GM18502 (cell line): ENCODE measurements around the gene SORL1.
"Not testable (repeated sequence)": the region's sequence is repeated elsewhere in the genome, so short reads cannot be mapped to it uniquely, and the experiment has no call there.

ENCODE experiments used
- ATAC-seq: cut with Tn5 transposase; IDR thresholded peaks from one replicate; pipeline ENCODE4 v1.9.1; 2021; ENCODE audit warnings: mild to moderate bottlenecking; ENCODE audit not compliant: unreplicated experiment, poor library complexity

The SORL1 gene

GRCh38 chr11:121604152-121604551, 152.0 kb downstream of the SORL1 start:
- ATAC-seq: no peak

- ATAC-seq: no peak
Measured at GRCh38 chr11:121606354-121606753, 154.2 kb downstream of the SORL1 start.

- ATAC-seq: no peak
Measured at GRCh38 chr11:121607341-121607740, 155.2 kb downstream of the SORL1 start.

DNA sequence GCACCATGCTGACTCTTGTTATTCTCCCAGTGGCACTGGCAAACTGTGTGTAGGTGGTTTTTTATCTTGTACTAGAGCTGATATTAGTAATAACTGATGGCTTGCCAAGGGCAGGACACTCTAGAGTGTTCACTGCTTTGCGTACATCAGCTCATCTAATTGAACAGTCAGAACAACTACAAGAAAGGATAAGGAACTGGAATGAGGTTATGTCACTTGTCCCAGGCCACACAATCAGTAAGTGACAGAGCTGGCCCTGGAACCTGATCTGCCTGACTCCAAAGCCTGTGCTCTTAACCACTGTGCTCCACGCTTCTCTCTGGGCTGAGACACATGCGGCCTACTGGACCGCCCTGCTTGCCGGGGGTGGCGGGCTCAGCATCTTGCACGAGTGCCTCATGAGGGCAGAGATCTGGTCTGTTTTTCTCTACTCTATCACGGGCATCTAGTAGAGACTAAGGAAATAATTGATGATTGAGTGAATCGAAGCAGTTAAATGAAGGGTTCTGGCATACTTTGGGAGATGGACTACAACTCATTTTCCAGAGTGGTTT, 156.5 kb downstream of the SORL1 start:
- no peak for ATAC-seq

DNA sequence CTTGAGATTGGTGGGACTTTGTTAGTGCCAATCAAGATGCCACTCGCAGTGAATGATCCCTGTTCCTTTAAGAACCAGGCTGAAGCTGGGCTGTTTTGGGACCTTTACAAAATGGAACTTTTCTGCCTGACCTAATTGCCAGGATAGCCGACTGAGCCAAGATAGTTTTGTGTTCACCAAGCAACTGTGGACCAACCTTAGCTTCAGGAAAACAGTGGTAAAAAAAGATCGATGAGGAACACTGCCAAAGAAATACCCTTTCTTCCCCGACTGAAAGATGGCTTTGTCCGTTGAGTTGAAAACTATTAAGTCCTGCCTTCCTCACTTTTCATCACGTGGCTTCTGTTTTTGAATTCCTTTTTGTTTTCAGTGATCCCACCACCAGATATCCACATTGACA, 158.6 kb downstream of the SORL1 start:
- ATAC-seq: no peak

- no peak for ATAC-seq
Measured at GRCh38 chr11:121611242-121611641, 159.1 kb downstream of the SORL1 start.

DNA sequence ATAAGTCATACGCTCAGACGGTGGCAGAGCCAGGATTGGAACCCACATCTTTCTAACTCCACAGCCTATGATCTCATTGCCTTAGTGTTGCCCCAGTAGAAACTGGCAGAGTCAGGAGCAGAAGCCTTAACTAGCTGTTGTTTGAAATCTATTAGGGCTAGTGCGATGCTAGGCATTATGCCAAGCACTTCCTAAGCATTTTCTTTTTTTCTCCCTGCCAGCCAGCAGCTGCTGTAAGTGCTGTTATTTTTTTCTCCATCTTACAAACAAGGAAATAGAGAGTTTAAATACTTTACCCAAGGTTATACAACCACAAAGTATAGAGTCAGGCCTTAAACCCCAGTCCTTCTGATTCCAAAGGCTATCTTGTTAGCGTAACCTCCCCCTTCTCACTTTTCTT, 161.6 kb downstream of the SORL1 start:
- no peak for ATAC-seq

DNA sequence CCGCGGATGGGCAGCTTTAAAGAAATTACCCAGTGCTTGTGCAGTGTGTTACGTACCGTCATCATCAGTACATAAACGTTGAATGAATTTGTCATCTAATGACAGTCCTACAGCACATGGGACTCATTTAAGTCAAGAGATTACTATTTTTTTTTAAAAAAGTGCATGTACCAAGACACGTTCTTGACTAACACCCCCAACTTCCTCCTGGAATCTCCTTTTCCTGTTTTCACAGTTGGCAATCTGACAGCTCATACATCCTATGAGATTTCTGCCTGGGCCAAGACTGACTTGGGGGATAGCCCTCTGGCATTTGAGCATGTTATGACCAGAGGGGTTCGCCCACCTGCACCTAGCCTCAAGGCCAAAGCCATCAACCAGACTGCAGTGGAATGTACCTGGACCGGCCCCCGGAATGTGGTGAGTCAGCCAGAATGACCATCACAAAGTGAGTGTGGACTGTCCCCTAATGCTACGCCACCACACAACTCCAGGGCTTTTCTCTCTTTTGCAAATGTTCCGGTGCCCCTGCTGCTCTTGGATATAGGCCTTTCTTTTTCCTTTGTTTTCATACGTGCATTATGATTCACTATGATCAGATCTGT, 162.6 kb downstream of the SORL1 start:
- no peak for ATAC-seq

DNA sequence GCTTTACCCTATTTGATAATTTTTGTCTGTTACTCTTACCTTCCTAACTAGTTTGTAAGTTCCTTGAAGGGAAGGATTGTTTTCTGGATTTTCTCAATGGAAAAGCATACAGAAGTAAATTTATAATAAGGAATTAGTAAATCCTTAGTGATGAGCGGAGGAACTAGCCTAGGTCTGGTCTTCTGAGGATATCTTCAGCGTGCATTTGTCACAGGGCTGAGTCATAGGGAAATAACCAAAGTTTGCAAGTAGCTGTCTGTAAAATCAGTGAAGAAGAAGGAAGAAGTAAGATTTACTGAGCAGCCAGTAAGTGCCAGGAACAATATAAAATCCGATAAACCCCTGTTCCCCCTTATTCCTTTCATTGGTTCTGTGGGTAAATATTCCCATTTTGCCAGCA, 163.4 kb downstream of the SORL1 start:
- ATAC-seq: no peak

- no peak for ATAC-seq
Measured at GRCh38 chr11:121618516-121618915, 166.4 kb downstream of the SORL1 start.

GRCh38 chr11:121625777-121626506, 173.8 kb downstream of the SORL1 start:
- no peak for ATAC-seq

GRCh38 chr11:121626507-121626875, 174.4 kb downstream of the SORL1 start:
- no peak for ATAC-seq

GRCh38 chr11:121626980-121627379, 174.9 kb downstream of the SORL1 start:
- no peak for ATAC-seq

DNA sequence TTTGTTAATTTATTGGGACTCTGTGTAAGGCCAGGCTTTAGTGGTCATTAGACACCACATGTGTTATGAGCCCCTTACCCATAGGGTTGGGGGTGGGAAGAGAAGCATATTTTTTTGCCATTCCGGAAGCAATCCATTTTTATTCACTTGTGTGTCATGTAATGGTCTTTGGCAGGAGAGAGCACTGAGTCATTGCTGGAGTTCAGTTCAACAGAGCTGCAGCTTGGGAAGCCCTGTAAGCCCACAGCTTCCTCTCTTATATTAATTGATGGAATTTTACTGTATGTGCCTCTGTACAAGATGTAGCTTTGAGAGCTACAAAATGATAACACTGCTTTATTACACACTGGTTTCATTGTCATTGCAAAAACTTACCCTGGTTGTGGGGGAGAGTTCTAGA, 177.9 kb downstream of the SORL1 start:
- no peak for ATAC-seq

- ATAC-seq: no peak
Measured at GRCh38 chr11:121631456-121631855, 179.3 kb downstream of the SORL1 start.

GRCh38 chr11:121634273-121634672, 182.2 kb downstream of the SORL1 start:
- ATAC-seq: no peak

- no peak for ATAC-seq
Measured at GRCh38 chr11:121634889-121635288, 182.8 kb downstream of the SORL1 start.

- ATAC-seq: no peak
Measured at GRCh38 chr11:121636081-121636799, 184.1 kb downstream of the SORL1 start.

GRCh38 chr11:121636800-121637176, 184.7 kb downstream of the SORL1 start:
- no peak for ATAC-seq

DNA sequence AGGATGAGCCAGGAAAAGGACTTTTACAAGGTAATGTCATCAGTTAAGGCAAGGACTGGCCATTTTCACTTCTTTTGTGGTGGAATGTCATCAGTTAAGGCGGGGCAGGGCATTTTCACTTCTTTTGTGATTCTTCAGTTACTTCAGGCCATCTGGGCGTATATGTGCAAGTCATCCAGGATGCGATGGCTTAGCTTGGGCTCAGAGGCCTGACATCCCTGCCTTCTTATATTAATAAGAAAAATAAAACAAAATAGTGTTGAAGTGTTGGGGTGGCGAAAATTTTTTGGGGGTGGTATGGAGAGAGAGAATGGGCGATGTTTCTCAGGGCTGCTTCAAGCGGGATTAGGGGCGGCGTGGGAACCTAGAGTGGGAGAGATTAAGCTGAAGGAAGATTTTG, 185.5 kb downstream of the SORL1 start:
- not testable (repeated sequence) for ATAC-seq

DNA sequence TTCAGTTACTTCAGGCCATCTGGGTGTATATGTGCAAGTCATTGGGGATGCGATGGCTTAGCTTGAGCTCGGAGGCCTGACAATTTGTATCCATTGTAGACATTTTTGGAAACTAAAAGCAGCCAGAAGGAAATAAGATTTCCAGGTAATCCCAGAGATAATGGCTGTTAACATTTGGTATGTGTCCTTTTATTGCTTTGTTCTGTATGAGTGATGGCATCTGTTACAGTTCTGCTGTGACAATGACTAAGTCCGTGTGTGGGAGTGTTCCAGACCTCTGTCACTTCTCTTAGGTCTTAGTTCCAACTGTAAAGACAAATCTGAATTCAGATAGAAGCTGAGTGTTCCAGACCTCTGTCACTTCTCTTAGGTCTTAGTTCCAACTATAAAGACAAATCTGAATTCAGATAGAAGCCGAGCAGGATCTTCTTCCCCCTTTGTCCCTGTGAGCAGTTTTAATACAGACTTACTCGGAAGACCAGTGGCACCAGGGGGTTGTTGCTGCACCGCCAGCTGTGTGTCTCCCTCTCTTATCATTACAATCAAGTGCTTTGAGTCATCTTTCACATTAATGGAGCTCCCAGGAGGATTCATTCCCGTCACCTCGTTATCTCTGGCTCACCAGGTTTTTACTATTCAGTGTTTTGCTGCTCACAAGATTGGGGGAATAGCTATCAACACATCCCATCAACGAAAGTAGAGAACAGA, 191.5 kb downstream of the SORL1 start:
- no peak for ATAC-seq
